GM18909 (cell line): Measurements from ENCODE around the gene EMC8.

Source experiments
- ATAC-seq: cut with Tn5 transposase; IDR thresholded peaks from one replicate; pipeline ENCODE4 v1.9.1; 2021; ENCODE audit warnings: mild to moderate bottlenecking; ENCODE audit not compliant: unreplicated experiment, poor library complexity

EMC8 gene

GRCh38 chr16:85761861-85762260, 37.5 kb downstream of the EMC8 start:
- no peak for ATAC-seq

GRCh38 chr16:85759631-85760419, 39.5 kb downstream of the EMC8 start:
- ATAC-seq = no peak

GRCh38 chr16:85759136-85759535, 40.2 kb downstream of the EMC8 start:
- ATAC-seq = no peak

GRCh38 chr16:85757341-85757822, 42.0 kb downstream of the EMC8 start:
- peak; percentile 31 for ATAC-seq

GRCh38 chr16:85755929-85756768, 43.2 kb downstream of the EMC8 start:
- peak; percentile 50 for ATAC-seq

- no peak for ATAC-seq
Measured at GRCh38 chr16:85754413-85754812, 44.9 kb downstream of the EMC8 start.

- no peak for ATAC-seq
Measured at GRCh38 chr16:85753976-85754375, 45.4 kb downstream of the EMC8 start.

- ATAC-seq = no peak
Measured at GRCh38 chr16:85753559-85753958, 45.8 kb downstream of the EMC8 start.

GRCh38 chr16:85752511-85753420, 46.6 kb downstream of the EMC8 start:
- no peak for ATAC-seq

GRCh38 chr16:85751698-85752501, 47.4 kb downstream of the EMC8 start:
- ATAC-seq = no peak

GRCh38 chr16:85750827-85751697, 48.3 kb downstream of the EMC8 start, which contains the start of gene C16orf74:
Gene C16orf74 (minus strand): TSS chr16:85751096. CDS start chr16:85735217, 15,879 bp downstream.
- no peak for ATAC-seq

GRCh38 chr16:85750146-85750826, 49.1 kb downstream of the EMC8 start:
- no peak for ATAC-seq

GRCh38 chr16:85749771-85750145, 49.6 kb downstream of the EMC8 start:
- no peak for ATAC-seq

- no peak for ATAC-seq
Measured at GRCh38 chr16:85746460-85747215, 52.7 kb downstream of the EMC8 start.

GRCh38 chr16:85738923-85739715, 60.2 kb downstream of the EMC8 start:
- ATAC-seq = no peak

GRCh38 chr16:85736921-85737320, 62.4 kb downstream of the EMC8 start:
- ATAC-seq = no peak
